GM18951 (cell line): ENCODE data around the gene UBA6.
"Not testable (repeated sequence)": the region's sequence is repeated elsewhere in the genome, so short reads cannot be mapped to it uniquely, and the experiment has no call there.

Source experiments
- POLR2A ChIP-seq: IDR thresholded peaks from 4 replicates; pipeline ENCODE4 v1.6.1; 2011; ENCODE audit warnings: mild to moderate bottlenecking; ENCODE audit not compliant: insufficient read length, insufficient read depth; ENCODE audit errors: extremely low read depth
- in situ Hi-C: fragments of 300-500 bp; cut with MboI; formaldehyde crosslinking; loops from one replicate; pipeline ENCODE4 v1.12.0; 2022; ENCODE audit warnings: low sequenced_read_pairs, mixed read lengths, inconsistent platforms; ENCODE audit not compliant: unreplicated experiment

Gene UBA6

DNA sequence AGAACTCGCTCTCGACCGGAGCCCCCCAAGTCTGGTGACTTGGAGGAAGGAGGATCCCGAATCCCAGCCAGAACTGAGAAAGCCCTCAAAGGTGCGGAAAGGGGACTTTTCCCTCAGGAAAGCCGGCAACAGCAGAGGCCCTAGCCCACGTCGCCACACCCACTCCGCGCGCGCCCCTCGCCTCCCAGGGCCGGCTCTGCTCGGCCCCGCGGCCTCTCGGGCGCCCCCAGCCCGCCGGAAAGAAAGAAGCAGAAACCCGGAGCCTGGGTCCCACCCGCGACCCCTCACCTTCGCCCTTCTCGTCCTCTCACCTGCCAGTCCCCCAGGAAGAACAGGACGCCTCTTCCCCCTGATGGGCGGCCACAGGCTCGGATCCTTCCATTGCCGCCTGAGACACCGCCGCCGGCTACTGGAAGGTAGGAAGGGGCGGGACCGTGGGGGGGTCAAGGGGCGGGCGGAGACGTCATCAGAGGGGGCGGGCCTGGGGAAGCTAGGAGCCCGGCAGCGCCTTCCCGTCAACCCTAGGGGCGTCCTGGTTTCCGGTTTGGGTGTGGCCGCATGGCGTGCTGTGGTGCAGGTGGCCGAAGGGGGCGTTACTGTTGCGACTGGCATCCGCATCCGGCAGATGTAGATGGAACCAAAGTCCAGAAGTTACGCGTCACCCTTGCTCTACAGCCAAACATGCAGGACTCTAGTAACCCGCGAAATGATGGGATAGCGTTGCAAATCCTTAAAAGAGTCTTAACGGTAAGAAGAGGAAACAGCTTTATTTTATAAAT lies at the start of gene UBA6:
UBA6 (minus strand) TSS at position 418 of the 779 bp plus-strand sequence; CDS start at position 382, 36 bp downstream.
- peak; percentile 77 for TF ChIP-seq POLR2A
- in situ Hi-C loops = no loop called here

DNA sequence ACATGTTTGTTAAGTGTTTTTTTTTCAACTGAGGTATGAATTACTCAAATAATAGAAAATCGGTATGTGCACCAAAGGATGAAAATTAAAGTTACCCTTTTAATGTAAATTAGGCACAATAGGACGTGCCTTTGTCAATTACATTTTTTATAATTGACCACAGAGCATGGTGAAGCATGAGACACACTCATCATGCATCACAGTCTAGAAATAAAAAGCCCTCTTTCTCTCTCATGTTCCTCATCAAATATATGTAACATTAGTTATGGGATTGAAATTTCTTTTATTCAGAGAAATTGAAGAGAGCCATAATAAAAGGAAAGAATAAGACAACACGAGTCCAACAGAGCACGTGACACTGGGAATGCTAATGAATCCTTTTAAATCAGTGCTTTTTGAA lies 49.7 kb upstream of the UBA6 start:
- TF ChIP-seq POLR2A = no peak
- in situ Hi-C loops = no loop called here

DNA sequence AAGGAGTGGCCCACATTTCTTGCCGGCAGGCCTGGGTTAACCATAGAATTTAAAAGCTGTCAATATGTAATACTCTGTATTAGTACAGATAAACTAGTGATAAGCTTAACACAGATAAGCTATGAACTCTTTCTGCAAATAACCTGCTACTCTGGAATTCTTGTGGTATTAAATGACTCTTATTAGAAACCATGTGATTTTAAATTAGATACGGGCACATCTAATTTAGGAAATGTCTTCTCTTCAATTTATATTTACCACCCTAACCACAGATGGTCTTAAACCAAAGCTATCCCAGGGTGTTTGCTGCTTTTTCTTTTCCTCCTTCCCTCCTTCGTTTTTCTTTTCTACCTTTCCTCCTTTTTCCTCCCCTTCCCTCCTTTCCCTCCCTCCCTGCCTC lies 48.3 kb upstream of the UBA6 start:
- in situ Hi-C loops = no loop called here
- no peak for TF ChIP-seq POLR2A

DNA sequence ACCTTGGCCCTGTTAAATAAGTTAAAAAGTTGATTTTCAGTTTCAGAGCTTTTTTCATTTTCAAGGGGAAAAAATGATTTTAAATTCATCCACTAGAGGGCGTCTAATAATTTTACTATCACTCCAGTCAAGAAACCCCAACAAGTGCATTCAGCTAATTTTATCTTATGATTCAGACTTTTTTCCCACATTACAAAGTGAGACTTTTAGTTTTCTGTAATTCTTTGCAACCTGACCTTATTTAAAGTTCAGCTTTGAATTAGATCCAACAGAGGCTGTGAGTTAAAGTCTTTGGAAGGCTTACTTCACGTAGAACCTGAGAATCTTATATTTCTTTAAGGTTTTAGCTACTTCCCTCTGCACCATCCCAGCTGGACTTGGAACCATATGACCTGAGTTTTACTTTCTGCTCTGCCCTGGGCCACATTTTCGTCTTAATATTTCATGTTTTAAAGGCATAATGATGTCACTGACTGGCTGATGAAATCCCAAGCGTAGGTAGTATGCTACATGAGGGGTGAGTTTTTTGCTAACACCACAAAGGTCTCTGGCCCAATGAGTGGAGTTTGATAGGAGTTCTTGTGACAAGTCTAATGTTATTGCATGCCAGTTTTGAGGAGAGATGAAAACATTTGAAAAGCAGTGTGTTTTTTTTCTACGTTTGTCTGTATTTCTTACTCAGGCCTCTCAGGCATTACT lies 46.0 kb upstream of the UBA6 start:
- no peak for TF ChIP-seq POLR2A

DNA sequence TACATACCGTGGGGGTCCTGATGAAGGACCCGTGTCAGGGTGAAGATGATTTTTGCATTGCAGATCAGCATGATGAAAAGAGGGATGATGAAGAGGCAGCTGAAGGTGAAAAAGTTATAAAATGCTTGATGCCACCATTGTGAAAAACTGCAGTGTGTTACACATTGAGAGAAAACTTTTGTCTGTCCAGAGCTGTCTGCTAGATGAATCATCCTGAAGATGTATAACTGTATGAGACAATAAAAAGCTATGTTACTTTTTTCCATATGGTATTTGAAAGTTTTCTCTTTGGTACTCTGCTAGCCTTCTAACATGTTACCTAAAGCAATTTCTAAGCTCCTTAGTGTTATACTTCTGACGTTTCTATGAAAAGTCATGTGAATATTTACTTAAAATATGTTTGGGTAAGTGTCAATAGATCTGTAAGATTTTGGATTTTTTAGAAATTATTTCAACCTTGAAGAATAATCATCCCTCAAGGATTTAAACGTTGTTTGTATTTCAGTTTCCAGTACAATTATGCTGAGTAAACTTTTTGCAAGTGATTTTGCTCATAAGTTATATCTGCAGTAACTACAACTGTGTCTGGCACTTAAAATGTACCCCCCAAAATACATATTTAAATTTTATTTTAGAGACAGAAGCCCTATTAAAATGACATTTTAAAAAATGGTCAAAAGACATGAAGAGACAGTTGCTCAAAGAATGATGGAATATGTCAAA lies 43.8 kb upstream of the UBA6 start:
- in situ Hi-C loops = no loop called here
- no peak for TF ChIP-seq POLR2A

More for the DNA sequence above, 46.0 kb upstream of the UBA6 start:
- in situ Hi-C loops = no loop called here

DNA sequence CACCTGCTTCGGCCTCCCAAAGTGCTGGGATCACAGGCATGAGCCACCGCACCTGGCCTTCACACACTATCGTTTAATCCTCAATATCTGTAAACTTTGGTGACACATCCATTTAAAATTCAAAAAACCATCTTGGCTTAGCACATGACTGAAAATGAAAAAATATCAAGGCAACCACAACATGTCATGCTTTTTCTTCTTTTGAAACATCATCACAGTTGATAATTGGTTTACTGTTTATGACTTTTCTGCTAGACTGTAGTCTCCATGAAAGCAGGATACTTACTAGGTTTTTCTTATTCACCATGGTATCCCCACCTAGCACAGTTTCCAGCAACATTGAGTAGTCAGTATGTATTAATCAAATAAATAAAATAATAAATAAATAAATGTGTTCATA lies 42.2 kb upstream of the UBA6 start:
- TF ChIP-seq POLR2A = no peak
- in situ Hi-C loops = no loop called here

DNA sequence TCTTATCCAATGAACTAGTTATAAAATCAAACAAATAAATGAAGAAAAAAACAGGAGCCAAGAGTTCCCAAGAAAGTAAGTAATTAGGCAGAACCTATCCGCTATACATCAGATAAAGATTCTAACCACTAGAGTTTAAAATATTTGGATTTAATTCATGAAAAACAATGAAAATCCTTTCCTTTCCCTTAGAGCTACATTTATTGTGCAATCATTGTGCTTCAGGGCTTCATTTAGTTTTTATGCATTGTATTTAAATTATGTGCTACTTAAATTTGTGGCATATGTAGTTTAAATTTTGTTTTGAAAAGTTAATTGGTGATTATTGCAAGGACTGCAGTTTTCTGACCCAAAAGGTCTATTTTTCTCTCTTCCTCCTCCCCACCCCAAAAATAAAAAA lies 35.3 kb upstream of the UBA6 start:
- in situ Hi-C loops = no loop called here
- TF ChIP-seq POLR2A = no peak

DNA sequence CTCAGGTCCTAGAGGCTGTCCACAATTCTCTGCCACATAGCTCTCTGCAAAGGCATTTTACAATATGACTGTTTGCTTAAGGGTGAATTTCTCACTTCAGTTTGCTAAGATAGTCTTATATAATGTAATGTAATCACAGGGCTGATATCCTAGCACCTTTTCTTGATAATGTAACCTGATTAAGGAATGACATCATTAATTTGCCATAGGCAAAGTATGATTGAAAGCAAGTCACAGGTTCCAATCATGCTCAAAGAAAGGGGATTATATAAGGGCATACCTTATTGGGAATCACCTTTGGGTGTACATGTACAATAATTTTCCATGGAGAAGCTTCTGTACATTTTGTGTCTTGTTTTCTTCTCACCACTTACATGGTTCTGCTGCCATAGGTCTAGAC lies 34.4 kb upstream of the UBA6 start:
- in situ Hi-C loops = no loop called here
- no peak for TF ChIP-seq POLR2A

DNA sequence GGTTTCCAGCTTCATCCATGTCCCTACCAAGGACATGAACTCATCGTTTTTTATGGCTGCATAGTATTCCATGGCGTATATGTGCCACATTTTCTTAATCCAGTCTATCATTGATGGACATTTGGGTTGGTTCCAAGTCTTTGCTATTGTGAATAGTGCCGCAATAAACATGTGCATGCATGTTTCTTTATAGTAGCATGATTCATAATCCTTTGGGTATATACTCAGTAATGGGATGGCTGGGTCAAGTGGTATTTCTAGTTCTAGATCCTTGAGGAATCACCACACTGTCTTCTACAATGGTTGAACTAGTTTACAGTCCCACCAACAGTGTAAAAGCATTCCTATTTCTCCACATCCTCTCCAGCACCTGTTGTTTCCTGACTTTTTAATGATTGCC lies 29.6 kb upstream of the UBA6 start:
- in situ Hi-C loops = not testable (repeated sequence)

DNA sequence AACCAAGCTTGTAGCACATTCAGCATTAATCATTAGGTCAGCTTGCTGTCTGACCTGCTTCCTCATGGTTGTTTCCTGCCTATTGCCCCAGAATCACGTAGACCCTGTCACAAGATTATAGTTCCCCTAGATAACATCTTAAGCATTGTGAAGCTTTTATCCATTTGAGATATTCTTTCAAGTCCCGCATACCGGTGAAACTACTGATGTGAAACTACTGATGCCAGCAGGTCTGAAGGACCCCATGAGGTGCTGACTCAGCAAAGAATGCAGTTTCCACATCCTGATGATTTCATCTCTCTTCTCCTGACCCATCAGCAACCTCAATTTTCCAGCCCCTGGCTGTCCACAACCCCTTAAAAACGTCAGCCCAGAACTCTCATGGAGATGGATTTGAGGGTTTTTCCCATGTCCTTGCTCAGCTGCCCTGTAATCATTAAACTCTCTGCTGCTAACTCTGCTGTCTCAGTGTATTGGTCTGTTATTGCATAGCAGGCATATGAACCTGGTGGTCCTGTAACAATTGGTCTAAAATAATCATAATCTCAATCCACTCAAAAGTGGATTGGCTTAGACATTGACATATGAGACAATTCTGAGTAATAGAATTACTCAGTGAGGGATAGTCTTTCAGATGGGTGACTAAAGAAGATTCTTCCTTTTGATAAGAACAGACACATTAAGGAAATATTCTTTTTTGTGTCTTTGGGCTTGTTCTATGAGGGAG lies 26.3 kb upstream of the UBA6 start:
- in situ Hi-C loops = no loop called here
- TF ChIP-seq POLR2A = no peak

DNA sequence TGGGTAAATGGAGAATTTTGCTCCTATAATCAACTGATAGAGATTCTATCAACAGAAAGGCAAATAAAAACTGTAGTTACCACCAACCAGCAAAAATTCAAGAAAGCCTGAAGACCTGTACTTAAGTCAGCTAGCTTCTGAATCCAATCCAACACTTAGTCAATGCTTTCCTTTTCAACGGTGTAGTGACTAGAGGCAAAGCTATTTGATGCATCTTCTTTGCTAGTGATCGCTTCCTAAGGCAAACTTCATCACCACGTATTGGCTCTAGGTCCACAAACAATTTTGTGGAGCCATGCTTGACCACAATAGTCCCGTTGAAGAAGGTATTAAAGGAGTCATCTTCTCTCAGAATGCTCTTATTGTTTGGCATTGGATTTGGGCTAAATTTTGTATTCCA lies 25.0 kb upstream of the UBA6 start:
- in situ Hi-C loops = no loop called here
- TF ChIP-seq POLR2A = no peak

DNA sequence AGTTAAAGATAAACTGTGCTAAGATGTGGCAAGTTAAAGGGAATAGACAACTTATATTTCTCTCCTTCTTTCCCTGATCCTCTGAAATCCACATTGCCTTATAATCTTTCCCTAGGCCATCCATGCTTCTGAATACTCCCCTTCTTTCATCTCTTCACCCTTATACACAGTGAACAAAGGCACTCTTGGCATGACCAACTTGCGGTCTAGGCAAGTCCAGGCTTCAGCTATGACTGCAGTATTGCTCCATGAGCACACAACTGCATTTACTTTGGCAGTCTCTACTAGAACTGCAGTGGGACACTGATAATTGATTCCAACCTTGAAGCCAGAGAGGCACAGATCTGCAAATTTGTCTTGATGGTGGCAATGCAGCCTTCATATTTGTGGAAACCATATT lies 24.2 kb upstream of the UBA6 start:
- no peak for TF ChIP-seq POLR2A

DNA sequence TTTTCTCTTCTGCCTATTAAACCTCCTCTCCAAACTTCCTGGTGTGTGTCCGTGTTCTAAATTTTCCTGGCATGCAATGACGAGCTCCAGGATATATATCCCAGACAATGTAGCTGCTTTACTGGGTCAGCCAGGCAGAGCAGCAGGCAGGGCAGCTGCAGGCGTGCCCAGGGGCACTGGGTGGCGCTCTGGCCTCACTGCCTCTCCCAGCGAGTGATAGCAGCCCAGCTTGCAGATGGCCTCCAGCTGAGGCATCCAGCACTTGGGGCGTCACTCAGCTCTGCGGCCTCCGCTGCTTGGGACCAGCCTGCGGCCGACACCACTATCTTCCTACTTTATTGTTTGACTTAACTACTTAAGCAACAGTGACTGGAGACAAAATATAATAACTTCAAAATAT lies 23.0 kb upstream of the UBA6 start:
- no peak for TF ChIP-seq POLR2A
- in situ Hi-C loops = no loop called here

More for the DNA sequence above, 24.2 kb upstream of the UBA6 start:
- in situ Hi-C loops = no loop called here

DNA sequence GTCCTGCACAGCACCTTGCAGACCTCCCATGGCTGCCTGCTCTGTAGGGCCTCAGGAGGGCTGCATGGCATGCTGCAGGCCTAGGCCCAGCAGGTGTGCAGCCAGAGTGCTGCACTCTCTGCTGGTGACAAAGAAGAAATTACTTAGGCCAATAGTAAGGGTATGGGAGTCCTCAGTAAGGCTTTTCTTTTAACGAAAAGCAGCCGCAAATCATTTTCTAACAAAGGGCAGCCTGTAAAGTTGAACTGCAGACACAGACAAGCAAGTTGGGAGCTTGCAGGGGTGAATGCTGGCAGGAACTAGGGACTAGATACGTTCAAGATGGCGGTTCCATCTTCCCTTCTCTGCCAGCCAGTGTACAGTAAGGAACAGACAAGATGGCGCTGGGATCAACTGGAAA lies 22.4 kb upstream of the UBA6 start:
- in situ Hi-C loops = no loop called here
- TF ChIP-seq POLR2A = no peak
